ENCODE data around the gene IL4R.

IL4R gene

DNA sequence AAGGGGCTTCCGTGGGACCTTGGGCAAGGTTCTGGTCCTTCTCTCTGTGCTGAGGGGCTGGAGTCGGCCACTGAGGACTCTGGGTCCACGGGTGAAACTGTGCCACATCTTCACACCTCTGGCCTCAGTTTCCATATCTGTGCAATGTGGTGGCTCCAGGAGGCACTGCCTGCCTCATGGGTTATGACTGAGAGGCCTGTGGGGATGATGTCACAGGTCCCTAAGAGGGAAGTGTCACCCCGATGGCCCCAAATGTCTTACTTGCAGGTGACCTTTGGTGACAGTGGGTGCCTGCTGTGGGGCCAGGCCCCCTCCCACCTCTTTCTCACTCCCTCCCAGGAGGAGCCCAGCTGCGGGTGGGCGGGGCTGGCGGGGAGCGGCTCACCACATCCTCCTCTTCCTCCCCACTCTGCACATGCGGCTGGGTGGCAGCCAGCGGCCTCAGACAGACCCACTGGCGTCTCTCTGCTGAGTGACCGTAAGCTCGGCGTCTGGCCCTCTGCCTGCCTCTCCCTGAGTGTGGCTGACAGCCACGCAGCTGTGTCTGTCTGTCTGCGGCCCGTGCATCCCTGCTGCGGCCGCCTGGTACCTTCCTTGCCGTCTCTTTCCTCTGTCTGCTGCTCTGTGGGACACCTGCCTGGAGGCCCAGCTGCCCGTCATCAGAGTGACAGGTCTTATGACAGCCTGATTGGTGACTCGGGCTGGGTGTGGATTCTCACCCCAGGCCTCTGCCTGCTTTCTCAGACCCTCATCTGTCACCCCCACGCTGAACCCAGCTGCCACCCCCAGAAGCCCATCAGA is 88.2 kb downstream of the IL4R start, which contains the start of gene IL21R:
Gene IL21R (plus strand): TSS at position 407 of the 801 bp plus-strand sequence. CDS start 27,898 bp downstream, outside the sequence.
- no peak for DNase-seq (ENCODE audit: low read depth, low spot score)
- no peak within 1 kb of the TSS for H3K4me3 ChIP-seq (ENCODE audit: low read depth, low read length)
- no peak for TF ChIP-seq CTCF (IDR thresholded peaks at IDR 0.05; ENCODE audit: insufficient read depth, low read length, missing control alignments)
- CTCF ChIA-PET, result interaction anchor here (0.8 to 2.6 kb wide), 4 partner anchors 21 to 1565 kb away, joined by 3 to 18 read pairs (median 6); no protein-coding TSS in a partner anchor
- POLR2A ChIA-PET, result no interaction called here

DNA sequence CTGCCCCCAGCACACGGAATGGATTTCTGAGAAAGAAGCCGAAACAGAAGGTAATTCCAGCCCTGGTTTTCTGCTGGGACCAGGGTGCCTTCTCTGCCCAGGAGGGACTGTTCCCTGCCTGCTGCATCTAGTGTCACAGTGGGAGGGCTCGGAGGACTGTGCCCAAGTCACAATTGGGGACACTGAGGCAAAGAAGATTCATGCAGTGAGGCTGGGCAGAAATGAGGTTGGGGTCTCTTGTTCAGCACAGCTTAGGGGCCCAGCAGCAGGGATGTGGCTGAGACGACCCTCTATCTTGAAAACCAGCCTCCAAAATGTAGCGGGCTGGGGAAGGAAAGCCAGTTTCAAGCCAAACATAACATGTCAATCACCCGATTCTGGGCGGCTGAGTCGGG is 88.8 kb downstream of the IL4R start:
- H3K4me3 ChIP-seq (ENCODE audit: low read depth, low read length), result no peak overlapping the region
- CTCF ChIA-PET, result interaction anchor here (0.8 to 2.6 kb wide), 2 partner anchors 168 to 1566 kb away, joined by 3 to 18 read pairs; no protein-coding TSS in a partner anchor
- DNase-seq (ENCODE audit: low read depth, low spot score), result no peak
- POLR2A ChIA-PET, result no interaction called here
- TF ChIP-seq CTCF (IDR thresholded peaks at IDR 0.05; ENCODE audit: insufficient read depth, low read length, missing control alignments), result no peak

DNA sequence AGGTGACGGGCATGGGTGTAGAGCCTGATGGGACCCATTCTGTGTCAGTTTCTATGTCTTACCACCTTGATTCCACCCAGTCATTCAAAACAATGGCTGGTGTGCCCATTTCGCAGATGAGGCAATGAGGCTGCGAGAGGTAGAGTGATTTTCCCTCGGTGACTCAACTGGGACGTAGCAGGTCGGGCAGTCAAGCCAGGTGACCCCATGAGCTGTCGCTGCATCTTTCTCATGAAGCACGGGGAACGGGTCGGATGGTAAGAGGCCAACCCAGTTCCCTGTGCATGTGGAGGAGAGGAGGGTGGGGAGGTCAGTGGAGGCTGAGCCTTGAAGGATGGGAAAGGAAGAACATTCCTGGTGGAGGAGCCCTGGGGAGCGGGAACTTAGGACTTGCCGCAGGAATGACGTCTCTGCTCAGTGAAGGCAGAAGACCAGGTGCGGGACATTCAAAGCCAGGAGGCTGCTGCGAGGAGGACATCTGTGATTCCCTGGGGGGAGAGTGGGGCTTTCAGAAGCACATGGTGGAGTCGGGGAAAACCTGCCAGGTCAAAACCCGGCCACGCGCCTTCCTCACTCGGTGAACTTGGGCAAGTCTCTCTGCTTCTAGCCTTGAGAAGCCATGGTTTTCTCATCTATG is 89.3 kb downstream of the IL4R start:
- no peak for DNase-seq (ENCODE audit: low read depth, low spot score)
- TF ChIP-seq CTCF (IDR thresholded peaks at IDR 0.05; ENCODE audit: insufficient read depth, low read length, missing control alignments), result no peak
- no peak overlapping the region for H3K4me3 ChIP-seq (ENCODE audit: low read depth, low read length)
- CTCF ChIA-PET, result no interaction called here
- POLR2A ChIA-PET, result no interaction called here

DNA sequence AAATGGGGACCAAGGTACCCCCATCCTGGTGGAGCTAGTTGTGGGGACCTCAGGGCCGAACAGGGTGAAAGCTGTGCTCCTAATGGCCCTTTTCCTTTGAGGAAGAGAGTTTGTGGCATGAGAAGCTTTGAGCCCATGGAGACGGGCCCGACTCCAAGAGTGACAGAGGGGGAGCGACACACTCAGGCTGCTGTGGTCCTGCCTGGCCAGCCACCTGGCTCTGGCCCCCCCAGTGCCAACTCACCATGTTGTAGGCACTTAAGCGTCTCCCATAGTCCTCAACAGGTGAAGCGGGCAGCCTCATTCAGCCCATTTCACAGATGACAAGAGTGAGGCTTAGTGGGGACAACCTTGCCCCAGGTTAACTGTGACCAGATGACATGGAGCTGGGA is 89.8 kb downstream of the IL4R start:
- no peak for TF ChIP-seq CTCF (IDR thresholded peaks at IDR 0.05; ENCODE audit: insufficient read depth, low read length, missing control alignments)
- ChIA-PET POLR2A (no interaction called here), CTCF (no interaction called here)
- DNase-seq (ENCODE audit: low read depth, low spot score), result no peak
- H3K4me3 ChIP-seq (ENCODE audit: low read depth, low read length), result no peak overlapping the region

- DNase-seq (ENCODE audit: low read depth, low spot score), result no peak
- H3K4me3 ChIP-seq (ENCODE audit: low read depth, low read length), result no peak overlapping the region
- CTCF ChIA-PET, result no interaction called here
- POLR2A ChIA-PET, result interaction anchor here (0.5 kb wide), 1 partner anchor 74 kb away, joined by 3 read pairs; no protein-coding TSS in a partner anchor
- TF ChIP-seq CTCF (IDR thresholded peaks at IDR 0.05; ENCODE audit: insufficient read depth, low read length, missing control alignments), result no peak
Observed at GRCh38 chr16:27404163-27404823, 90.5 kb downstream of the IL4R start.
